HG02870 (cell line): ENCODE results near the gene IL4R.
A peak's percentile ranks its signal among the peaks of the same experiment; 100 is the strongest.

Experiments used
- ATAC-seq: cut with Tn5 transposase; IDR thresholded peaks from one replicate; pipeline ENCODE4 v1.9.1; 2021; ENCODE audit warnings: mild to moderate bottlenecking, moderate library complexity; ENCODE audit not compliant: unreplicated experiment

IL4R gene

DNA sequence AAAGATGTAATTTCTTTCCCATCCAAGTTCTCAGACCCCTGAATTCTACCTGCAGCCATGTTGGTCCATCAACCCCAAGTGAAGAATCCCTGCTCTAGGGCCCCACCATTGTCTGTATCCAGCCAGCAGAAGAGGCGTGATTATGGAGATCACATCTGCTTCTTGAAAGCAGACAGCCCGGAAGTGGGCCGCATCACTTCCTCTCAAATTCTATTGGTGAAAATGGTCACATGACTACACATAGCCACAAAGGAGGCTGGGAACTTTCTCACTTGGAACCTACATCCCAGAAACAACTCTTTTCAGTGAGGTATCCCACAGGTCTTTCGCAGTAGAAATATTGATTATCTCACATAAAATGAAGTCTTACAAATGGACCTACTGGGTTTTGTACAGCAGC is 40.1 kb downstream of the IL4R start:
- no peak for ATAC-seq

- no peak for ATAC-seq
Observed at GRCh38 chr16:27355610-27356009, 41.8 kb downstream of the IL4R start.

DNA sequence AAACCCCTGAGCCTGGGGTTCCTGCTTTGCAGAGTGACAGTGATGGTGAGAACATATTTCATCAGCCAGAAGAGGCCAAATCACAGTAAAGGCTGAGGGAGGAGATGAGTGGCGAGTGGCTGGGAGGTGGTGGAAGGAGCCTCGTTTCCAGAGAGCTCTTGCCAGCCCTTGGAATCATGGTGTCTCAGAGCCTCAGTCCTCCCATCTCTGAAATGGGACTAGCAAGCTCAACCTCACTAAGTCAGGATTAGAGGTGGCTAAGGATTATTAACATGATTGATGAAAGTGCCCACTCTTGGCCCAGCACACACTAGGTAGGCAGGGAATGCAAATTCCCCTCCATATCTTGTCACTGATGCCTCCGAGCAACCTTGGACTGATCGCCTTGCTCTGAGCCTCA is 43.0 kb downstream of the IL4R start:
- no peak for ATAC-seq

- ATAC-seq: no peak
Observed at GRCh38 chr16:27359051-27359450, 45.3 kb downstream of the IL4R start.

GRCh38 chr16:27359615-27360014 is 45.8 kb downstream of the IL4R start:
- no peak for ATAC-seq

GRCh38 chr16:27361987-27362386 is 48.2 kb downstream of the IL4R start:
- ATAC-seq: no peak

- ATAC-seq: no peak
Observed at GRCh38 chr16:27362570-27363245, 48.9 kb downstream of the IL4R start.

GRCh38 chr16:27363246-27363632 is 49.5 kb downstream of the IL4R start:
- no peak for ATAC-seq

GRCh38 chr16:27363797-27364196 is 50.0 kb downstream of the IL4R start:
- no peak for ATAC-seq

DNA sequence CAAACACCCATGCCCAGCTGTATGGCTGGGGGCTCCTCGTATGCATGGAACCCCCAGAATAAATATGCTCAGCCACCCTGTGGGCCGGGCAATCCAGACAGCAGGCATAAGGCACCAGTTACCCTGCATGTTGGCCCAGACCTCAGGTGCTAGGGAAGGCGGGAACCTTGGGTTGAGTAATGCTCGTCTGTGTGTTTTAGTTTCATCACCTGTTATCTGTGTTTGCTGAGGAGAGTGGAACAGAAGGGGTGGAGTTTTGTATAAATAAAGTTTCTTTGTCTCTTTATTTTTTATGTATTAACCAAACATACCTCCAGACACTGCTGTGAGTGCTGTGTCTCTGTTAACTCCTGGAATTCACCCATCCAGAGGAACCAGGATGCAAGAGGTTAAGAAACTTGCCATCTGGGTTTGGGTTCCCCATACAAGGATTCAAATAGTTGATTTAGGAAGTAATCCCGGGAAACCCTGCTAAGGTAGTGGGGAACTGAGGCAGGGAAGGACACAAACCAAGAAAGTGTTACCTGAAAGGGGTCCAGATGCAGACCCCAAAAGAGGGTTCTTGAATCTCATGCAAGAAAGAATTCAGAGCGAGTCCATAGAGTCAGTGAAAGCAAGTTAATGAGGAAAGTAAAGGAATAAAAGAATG is 50.8 kb downstream of the IL4R start:
- ATAC-seq: no peak

DNA sequence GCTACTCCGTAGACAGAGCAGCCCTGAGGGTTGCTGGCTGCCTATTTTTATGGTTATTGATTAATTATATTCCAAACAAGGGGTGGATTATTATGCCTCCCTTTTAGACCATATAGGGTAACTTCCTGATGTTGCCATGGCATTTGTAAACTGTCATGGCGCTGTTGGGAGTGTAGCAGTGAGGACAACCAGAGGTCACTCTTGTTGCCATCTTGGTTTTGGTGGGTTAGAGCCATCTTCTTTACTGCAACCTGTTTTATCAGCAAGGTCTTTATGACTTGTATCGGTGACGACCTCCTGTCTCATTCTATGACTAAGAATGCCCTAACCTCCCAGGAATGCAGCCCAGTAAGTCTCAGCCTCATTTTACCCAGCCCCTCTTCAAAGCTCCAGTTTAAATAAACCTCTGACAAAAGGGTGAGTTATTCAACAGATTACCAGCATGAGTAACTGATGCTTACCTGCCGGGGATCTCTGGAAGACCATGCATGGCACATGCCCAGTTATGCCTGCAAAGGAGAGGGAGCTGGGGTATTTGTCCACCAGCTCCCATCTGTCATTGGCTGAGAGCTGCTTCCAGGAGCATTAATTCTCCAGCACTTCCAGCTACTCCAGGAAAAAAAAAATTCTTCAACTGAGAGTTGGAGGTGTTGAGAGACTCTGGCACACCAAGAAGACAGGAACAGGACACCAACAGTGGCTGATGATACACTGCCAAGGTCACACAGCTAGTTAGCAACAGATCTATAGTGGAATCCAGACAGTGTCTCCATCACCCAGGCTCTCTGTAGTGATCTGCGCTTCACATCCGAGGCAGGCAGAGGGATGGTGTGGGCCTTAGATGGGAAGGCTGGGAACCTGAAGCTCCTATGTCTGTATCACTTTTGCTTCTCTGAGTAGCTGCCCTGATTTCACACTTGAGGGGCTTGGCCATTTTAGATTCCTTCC is 51.6 kb downstream of the IL4R start:
- ATAC-seq: no peak

GRCh38 chr16:27366687-27367460 is 53.1 kb downstream of the IL4R start:
- ATAC-seq: no peak

DNA sequence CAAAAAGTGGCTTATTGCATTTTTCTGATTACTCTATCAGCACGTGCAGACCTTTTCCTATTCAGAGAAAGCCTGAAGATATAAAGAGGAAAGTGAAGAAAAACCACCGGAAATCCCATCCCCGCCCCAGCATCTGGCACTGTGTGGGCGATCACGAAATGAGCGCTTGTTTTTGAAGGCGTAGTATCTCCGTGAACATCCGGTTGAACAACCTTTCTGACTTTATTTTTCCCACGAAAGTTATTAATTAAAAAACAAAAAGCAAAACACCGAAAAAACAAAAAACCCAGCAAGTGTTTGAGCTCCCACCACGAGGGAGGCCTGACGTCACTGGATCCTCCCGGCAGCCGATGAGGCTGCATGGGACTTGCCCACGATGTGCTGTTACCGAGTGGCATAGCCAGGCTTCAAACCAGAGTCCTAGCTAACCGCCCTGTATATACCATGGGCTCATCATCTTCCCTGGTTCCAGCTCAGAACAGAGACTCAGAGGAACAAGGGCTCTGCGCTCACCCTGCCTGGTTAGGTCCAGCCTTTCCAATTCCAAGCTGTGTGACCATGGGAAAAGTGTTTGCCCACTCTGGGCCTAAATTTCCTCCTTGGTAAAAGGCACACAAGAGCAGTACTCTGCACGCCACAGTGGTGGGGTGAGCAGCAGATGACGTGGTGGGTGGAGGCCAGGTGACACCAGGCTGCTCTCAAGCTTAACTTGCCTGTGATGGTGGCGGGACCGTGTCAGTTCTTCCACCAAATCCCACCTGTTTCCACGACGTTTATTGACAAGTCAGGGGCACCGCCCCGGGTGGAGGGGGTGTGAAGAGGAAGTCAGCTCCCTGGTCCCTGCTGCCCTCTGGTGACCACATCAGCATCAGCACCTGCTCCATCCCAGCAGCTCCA is 53.9 kb downstream of the IL4R start:
- peak; percentile 50 for ATAC-seq

GRCh38 chr16:27368358-27368722 is 54.6 kb downstream of the IL4R start:
- no peak for ATAC-seq

DNA sequence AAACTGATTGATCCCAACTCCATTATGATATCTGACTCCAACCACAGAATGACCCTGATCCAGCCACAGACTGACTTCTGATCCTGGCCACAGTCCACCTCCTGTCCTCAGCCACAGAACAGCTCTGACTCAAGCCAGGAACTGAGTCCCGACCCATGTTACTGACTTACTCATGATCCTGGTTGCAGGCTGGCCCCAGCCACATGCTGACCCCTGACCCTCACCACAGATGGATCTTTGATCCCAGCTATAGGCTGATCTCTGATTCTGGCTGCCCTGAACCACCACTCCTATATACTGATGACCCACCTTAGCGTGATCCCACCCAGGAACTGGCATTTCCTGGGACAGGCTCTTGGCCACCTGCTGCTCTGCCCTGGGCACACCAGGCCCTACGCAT is 56.0 kb downstream of the IL4R start:
- no peak for ATAC-seq

- ATAC-seq: no peak
Observed at GRCh38 chr16:27370318-27370717, 56.5 kb downstream of the IL4R start.

GRCh38 chr16:27373312-27373711 is 59.5 kb downstream of the IL4R start:
- ATAC-seq: no peak

- ATAC-seq: peak; percentile 38
Observed at GRCh38 chr16:27374221-27374803, 60.5 kb downstream of the IL4R start.

GRCh38 chr16:27374804-27375425 is 61.1 kb downstream of the IL4R start:
- peak; percentile 54 for ATAC-seq
